HAP-1 (cell line): Measurements from ENCODE around the gene CPT1A.

Experiments
- DNase-seq, 2 experiments: peaks; one replicate each; pipeline ENCODE4 v3.0.0-alpha.2; 2016 to 2020; ENCODE audit warnings: low spot score in 2 of 2
- H3K27me3 ChIP-seq: fragments of 250-450 bp; sonication (Bioruptor Pico); 2 replicates; pipeline ENCODE4 v1.5.1; 2020; ENCODE audit warnings: low read depth, mild to moderate bottlenecking, moderate library complexity
- H3K36me3 ChIP-seq: fragments of 250-450 bp; sonication (Bioruptor Pico); replicated peaks from 2 replicates; pipeline ENCODE4 v1.5.1; 2020; ENCODE audit warnings: mild to moderate bottlenecking
- H3K4me1 ChIP-seq: fragments of 250-450 bp; sonication (Bioruptor Pico); 2 replicates; pipeline ENCODE4 v1.5.1; 2020; ENCODE audit warnings: mild to moderate bottlenecking
- H3K4me3 ChIP-seq: fragments of 250-450 bp; sonication (Bioruptor Pico); 2 replicates; pipeline ENCODE4 v1.5.1; 2020; ENCODE audit warnings: mild to moderate bottlenecking, moderate library complexity
- H3K9me3 ChIP-seq: fragments of 250-450 bp; sonication (Bioruptor Pico); 2 replicates; pipeline ENCODE4 v1.5.1; 2020; ENCODE audit warnings: mild to moderate bottlenecking, moderate library complexity
- in situ Hi-C: fragments of 300-500 bp; cut with MboI; formaldehyde crosslinking; loops from 3 replicates; pipeline ENCODE4 v1.14.3; 2020; ENCODE audit warnings: low sequenced_read_pairs, inconsistent platforms, mixed read lengths

CPT1A gene

GRCh38 chr11:68780829-68781228, 60.9 kb downstream of the CPT1A start:
- DNase-seq = peak in 1 of 2 experiments; percentile 50
- H3K9me3 ChIP-seq = no peaks in the 10 kb centered on the region
- H3K4me3 ChIP-seq = no peak overlapping the region
- in situ Hi-C loops = no loop called here
- H3K36me3 ChIP-seq = peaks cover 49% of the 10 kb centered on the region
- H3K4me1 ChIP-seq = no peaks in the 10 kb centered on the region
- no peaks in the 10 kb centered on the region for H3K27me3 ChIP-seq

GRCh38 chr11:68778205-68778604, 63.5 kb downstream of the CPT1A start:
- no peaks in the 10 kb centered on the region for H3K9me3 ChIP-seq
- H3K4me1 ChIP-seq = no peaks in the 10 kb centered on the region
- H3K27me3 ChIP-seq = no peaks in the 10 kb centered on the region
- in situ Hi-C loops = no loop called here
- no peak overlapping the region for H3K4me3 ChIP-seq
- peaks cover 64% of the 10 kb centered on the region for H3K36me3 ChIP-seq
- DNase-seq = no peak

GRCh38 chr11:68776442-68777235, 65.1 kb downstream of the CPT1A start:
- Histone ChIP-seq H3K4me1 (no peaks in the 10 kb centered on the region), H3K9me3 (no peaks in the 10 kb centered on the region), H3K4me3 (no peak overlapping the region), H3K36me3 (peaks cover 72% of the 10 kb centered on the region), H3K27me3 (no peaks in the 10 kb centered on the region)
- in situ Hi-C loops = no loop called here
- DNase-seq = no peak

DNA sequence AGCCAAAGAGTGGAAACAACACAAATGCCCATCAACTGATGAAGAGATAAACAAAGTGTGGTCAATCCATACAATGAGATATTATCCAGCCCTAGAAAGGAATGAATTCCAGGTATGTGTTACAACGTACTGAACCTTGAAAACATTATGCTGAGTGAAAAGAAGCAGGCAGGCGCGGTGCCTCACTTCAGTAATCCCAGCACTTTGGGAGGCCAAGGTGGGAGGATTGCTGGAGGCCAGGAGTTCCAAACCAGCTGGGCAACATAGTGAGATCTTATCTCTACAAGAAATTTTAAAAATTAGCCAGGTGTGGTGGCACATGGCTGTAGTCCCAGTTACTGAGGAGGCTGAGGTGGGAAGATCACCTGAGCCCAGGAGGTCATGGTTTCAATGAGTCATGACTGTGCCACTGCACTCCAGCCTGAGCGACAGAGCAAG, 65.7 kb downstream of the CPT1A start:
- Histone ChIP-seq H3K9me3 (no peaks in the 10 kb centered on the region), H3K4me3 (no peak overlapping the region), H3K36me3 (peaks cover 73% of the 10 kb centered on the region), H3K27me3 (no peaks in the 10 kb centered on the region), H3K4me1 (no peaks in the 10 kb centered on the region)
- in situ Hi-C loops = no loop called here
- no peak for DNase-seq

DNA sequence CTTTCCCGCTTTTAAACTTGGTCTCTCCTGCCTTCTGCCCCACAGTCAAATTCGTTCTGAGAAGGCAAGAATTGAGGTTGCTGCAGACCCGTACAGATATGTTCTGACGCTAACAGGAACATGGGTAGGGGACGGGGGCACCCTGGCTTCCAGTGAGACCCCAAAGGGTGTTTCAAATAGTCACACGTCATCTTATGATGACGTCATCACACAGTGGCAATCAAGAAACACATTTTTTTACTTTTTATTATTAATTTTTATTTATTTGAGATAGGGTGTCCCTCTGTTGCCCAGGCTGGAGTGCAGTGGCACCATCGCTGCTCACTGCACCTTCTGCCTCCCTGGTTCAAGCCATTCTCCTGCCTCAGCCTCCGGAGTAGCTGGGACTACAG, 67.5 kb downstream of the CPT1A start:
- Histone ChIP-seq H3K27me3 (no peaks in the 10 kb centered on the region), H3K4me1 (no peaks in the 10 kb centered on the region), H3K36me3 (peaks cover 72% of the 10 kb centered on the region), H3K4me3 (no peak overlapping the region), H3K9me3 (no peaks in the 10 kb centered on the region)
- in situ Hi-C loops = no loop called here
- no peak for DNase-seq

DNA sequence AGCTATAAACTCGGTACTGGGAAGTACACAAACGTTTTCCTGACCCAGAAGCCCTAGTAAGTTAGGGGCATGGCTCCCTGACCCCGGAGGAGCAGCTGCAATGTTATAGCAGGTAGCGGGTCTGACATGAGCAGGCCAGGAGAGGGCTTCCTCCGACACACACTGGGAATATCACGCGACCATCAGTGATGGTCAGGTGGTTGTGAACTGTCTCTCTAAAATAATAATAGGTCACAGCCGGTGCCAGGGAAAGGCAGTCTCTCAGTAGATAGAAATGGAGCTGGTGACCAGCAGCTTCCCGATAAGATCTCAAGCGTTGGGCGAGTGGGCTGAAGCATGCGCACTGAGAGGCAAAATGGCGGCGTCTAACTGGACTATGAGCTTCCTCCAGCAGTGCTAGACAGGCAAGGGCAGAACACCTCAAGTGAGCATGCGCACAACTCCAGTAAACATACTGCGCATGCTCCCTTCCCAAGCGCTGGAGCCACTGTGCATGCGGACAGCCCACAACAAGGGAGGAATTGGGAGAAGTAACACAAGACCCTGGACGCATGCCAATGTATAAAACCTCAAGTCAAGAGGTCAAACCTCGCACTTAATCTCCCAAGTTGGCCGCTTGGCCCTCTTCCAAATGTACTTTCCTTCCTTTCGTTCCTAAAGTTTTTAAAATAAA, 68.1 kb downstream of the CPT1A start:
- no peak for DNase-seq
- Histone ChIP-seq H3K9me3 (no peaks in the 10 kb centered on the region), H3K36me3 (peaks cover 76% of the 10 kb centered on the region), H3K27me3 (no peaks in the 10 kb centered on the region), H3K4me1 (no peaks in the 10 kb centered on the region), H3K4me3 (no peak overlapping the region)
- in situ Hi-C loops = no loop called here

- Histone ChIP-seq H3K4me3 (no peak overlapping the region), H3K4me1 (no peaks in the 10 kb centered on the region), H3K27me3 (no peaks in the 10 kb centered on the region), H3K9me3 (no peaks in the 10 kb centered on the region), H3K36me3 (peaks cover 75% of the 10 kb centered on the region)
- in situ Hi-C loops = no loop called here
- DNase-seq = no peak
These were observed 68.8 kb downstream of the CPT1A start for GRCh38 chr11:68772936-68773335.

- no peaks in the 10 kb centered on the region for H3K4me1 ChIP-seq
- no peaks in the 10 kb centered on the region for H3K27me3 ChIP-seq
- in situ Hi-C loops = no loop called here
- H3K36me3 ChIP-seq = peaks cover 58% of the 10 kb centered on the region
- H3K4me3 ChIP-seq = no peak overlapping the region
- DNase-seq = no peak
- H3K9me3 ChIP-seq = no peaks in the 10 kb centered on the region
These were observed 70.9 kb downstream of the CPT1A start for GRCh38 chr11:68770781-68771180.

DNA sequence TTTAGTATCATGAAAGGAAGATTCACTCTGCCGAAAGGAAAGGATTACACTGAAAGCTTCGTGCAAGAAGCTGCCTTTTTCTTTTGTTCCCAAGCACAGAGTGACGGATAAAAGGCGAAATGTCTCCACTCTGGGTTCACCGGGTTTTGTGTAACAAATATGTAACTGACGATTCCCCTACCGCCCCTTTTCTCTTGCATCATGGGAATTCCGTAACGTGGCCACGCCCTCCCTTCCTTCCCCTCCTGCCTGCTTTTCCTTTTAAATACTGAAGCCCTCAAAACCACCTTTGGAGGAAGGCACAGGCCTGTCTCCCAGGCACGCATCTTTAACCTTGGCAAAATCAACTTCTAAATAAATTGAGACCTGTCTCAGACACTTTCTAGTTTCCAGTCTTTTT, 74.0 kb downstream of the CPT1A start:
- H3K4me1 ChIP-seq = no peaks in the 10 kb centered on the region
- no peaks in the 10 kb centered on the region for H3K9me3 ChIP-seq
- no peak overlapping the region for H3K4me3 ChIP-seq
- H3K27me3 ChIP-seq = no peaks in the 10 kb centered on the region
- in situ Hi-C loops = no loop called here
- no peak for DNase-seq
- H3K36me3 ChIP-seq = peaks cover 30% of the 10 kb centered on the region

DNA sequence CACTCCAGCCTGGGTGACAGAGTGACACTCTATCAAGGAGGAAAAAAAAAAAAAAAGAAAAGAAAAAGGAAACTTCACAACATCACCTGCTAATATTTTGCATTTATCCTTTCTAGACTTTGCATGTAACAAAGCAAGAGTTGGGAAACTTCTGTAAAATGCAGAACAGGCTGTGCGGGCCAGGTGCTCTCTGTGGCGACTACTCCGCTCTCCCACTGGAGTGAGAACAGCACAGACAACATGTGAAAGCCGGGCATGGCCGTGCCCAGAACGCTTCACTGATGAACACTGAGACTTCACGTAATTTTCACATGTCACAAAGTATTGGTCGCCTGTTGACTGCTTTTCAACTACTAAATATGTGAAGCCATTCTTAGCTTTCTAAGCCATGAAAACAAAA, 74.9 kb downstream of the CPT1A start:
- in situ Hi-C loops = no loop called here
- H3K9me3 ChIP-seq = no peaks in the 10 kb centered on the region
- H3K27me3 ChIP-seq = no peaks in the 10 kb centered on the region
- no peaks in the 10 kb centered on the region for H3K4me1 ChIP-seq
- H3K4me3 ChIP-seq = no peak overlapping the region
- no peak for DNase-seq
- peaks cover 31% of the 10 kb centered on the region for H3K36me3 ChIP-seq

- Histone ChIP-seq H3K4me3 (no peak overlapping the region), H3K4me1 (no peaks in the 10 kb centered on the region), H3K36me3 (peaks cover 22% of the 10 kb centered on the region), H3K27me3 (no peaks in the 10 kb centered on the region), H3K9me3 (no peaks in the 10 kb centered on the region)
- DNase-seq = no peak
- in situ Hi-C loops = no loop called here
These were observed 77.0 kb downstream of the CPT1A start for GRCh38 chr11:68764746-68765145.

- Histone ChIP-seq H3K27me3 (no peaks in the 10 kb centered on the region), H3K4me3 (no peak overlapping the region), H3K9me3 (no peaks in the 10 kb centered on the region), H3K36me3 (peaks cover 26% of the 10 kb centered on the region), H3K4me1 (no peaks in the 10 kb centered on the region)
- in situ Hi-C loops = no loop called here
- DNase-seq = no peak
These were observed 77.6 kb downstream of the CPT1A start for GRCh38 chr11:68763926-68764657.

DNA sequence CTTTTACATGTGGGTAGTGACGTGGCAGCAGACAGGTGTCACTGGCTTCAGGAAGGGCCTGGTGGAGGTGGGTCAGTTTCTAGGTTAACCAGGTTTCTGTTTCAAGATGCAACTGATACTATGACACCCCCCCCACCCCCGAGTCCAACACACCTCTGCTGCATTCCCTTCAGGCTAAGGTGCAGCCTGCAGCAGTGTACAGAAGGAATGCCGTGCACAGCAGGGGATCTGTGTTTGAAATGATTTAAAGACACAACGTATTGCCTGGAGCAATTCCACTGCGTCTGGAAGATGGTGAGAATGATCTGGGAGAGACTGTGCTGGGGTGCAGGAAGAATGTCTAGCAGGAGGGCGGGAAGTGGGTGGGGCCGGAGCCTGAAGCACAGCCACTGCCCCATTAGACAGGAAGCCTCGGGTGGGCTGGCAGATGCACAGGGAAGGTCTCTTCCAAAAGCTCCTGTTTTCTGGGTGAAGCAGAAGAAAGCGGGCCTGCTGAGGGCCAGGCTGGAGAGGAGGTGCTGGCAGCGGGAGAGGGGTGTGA, 78.5 kb downstream of the CPT1A start:
- Histone ChIP-seq H3K27me3 (no peaks in the 10 kb centered on the region), H3K4me3 (no peak overlapping the region), H3K9me3 (no peaks in the 10 kb centered on the region), H3K4me1 (no peaks in the 10 kb centered on the region), H3K36me3 (peaks cover 27% of the 10 kb centered on the region)
- DNase-seq = peak in 1 of 2 experiments; percentile 47
- in situ Hi-C loops = no loop called here

- H3K36me3 ChIP-seq = peaks cover 35% of the 10 kb centered on the region
- in situ Hi-C loops = no loop called here
- no peaks in the 10 kb centered on the region for H3K9me3 ChIP-seq
- no peaks in the 10 kb centered on the region for H3K27me3 ChIP-seq
- no peak for DNase-seq
- H3K4me1 ChIP-seq = no peaks in the 10 kb centered on the region
- H3K4me3 ChIP-seq = no peak overlapping the region
These were observed 79.2 kb downstream of the CPT1A start for GRCh38 chr11:68762481-68762880.
